ENCODE results near the gene TBL1XR1.

Gene TBL1XR1

GRCh38 chr3:177041730-177042551 is 155.3 kb downstream of the TBL1XR1 start:
- no peak for TF ChIP-seq CTCF (IDR thresholded peaks at IDR 0.05; ENCODE audit: borderline replicate concordance, insufficient read depth, low read depth, low read length)
- H3K4me3 ChIP-seq (ENCODE audit: low read depth, low read length), result no peak overlapping the region

- TF ChIP-seq CTCF (IDR thresholded peaks at IDR 0.05; ENCODE audit: borderline replicate concordance, insufficient read depth, low read depth, low read length), result no peak
- no peak overlapping the region for H3K4me3 ChIP-seq (ENCODE audit: low read depth, low read length)
Observed at GRCh38 chr3:177041021-177041729, 156.1 kb downstream of the TBL1XR1 start.

DNA sequence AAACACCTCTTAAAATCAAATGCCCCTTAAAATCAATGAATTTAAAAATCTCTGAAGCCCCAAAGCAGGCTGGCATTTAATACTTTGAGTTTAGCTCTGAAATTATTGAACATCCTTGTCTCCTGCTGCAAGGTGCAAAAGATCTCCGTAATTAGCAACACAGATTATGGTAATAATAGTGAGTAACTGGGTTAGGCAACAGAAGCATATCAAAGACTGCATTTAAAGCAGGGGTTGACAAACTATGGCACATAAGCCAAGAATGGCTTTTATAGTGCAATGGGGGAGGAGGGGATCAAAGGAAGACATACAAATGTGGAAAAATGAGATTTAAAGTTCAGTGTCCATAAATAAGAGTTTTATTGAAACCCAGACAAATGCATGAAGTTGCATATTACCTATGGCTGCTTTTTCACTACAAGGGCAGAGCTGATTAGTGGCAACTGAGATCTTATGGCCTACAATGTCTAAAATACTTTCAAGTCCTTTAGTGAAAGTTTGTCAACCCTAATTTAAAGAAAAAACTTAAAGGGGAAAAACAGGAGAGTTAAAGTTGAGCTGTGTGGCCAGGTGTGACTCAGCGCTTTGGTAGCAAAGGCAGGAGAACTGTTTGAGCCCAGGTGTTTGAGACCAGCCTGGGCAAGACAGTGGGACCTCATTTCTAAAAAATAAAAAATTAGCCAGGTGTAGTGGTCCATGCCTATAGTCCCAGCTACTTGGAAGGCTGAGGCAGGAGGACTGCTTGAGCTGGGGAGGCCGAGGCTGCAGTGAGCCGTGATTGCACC is 157.6 kb downstream of the TBL1XR1 start:
- no peak overlapping the region for H3K4me3 ChIP-seq (ENCODE audit: low read depth, low read length)
- no peak for TF ChIP-seq CTCF (IDR thresholded peaks at IDR 0.05; ENCODE audit: borderline replicate concordance, insufficient read depth, low read depth, low read length)

- no peak for TF ChIP-seq CTCF (IDR thresholded peaks at IDR 0.05; ENCODE audit: borderline replicate concordance, insufficient read depth, low read depth, low read length)
- H3K4me3 ChIP-seq (ENCODE audit: low read depth, low read length), result no peak overlapping the region
Observed at GRCh38 chr3:177037241-177037640, 160.0 kb downstream of the TBL1XR1 start.

DNA sequence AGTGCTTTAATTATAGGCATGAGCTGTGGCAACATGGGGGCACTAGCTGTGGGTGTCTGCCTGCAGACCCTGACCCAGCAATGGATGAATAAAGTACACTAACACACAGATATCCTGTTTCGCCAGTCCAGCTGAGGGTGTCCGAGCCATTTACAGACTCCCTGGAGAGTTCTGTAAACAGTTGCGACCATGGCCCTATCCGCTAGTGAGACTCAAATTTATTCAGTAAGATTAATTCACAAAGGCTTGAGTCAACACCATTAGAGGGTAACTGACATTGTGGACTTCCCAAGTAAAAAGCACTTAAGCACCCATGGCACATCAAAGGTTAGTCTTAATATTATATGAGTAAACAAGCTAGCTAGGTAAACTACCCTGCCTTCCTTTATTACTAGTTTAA is 161.6 kb downstream of the TBL1XR1 start:
- no peak overlapping the region for H3K4me3 ChIP-seq (ENCODE audit: low read depth, low read length)
- TF ChIP-seq CTCF (IDR thresholded peaks at IDR 0.05; ENCODE audit: borderline replicate concordance, insufficient read depth, low read depth, low read length), result no peak

DNA sequence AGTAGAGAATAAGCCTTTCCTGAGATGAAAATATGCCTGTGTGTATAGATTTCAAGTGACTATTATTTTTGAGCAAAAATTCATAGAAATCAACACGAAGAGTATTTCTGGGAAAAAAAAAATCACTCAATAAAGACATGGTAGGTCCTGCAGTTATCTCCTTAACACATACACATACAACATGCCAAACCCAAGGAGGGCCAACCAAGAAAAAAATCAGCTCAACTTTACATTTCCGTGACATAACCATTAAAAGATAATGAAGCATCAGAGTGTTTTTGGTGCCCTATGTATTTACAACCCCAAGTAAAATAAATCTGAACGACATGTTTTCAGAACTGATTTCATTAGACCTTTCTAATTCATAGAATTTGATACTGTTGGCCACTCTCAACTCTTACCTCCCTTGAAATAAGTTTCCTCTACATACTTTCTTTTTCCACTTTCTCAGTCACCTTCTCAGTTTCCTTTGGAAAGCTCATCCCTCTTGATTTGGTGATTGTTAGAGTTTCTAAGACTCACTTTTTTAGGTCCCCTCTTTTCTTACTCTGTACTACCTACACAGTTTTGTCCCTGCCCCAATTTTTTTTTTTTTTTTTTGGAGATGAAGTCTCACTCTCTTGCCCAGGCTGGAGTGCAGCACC is 162.3 kb downstream of the TBL1XR1 start:
- TF ChIP-seq CTCF (IDR thresholded peaks at IDR 0.05; ENCODE audit: borderline replicate concordance, insufficient read depth, low read depth, low read length), result no peak
- H3K4me3 ChIP-seq (ENCODE audit: low read depth, low read length), result no peak overlapping the region

Data from GM12875 (cell line).